GM18507 (cell line): ENCODE measurements around the gene APBB1IP.
A peak's percentile ranks its signal among the peaks of the same experiment; 100 is the strongest.
"Not testable (repeated sequence)": the region's sequence is repeated elsewhere in the genome, so short reads cannot be mapped to it uniquely, and the experiment has no call there.

Experiments used
- DNase-seq: peaks from one replicate; pipeline ENCODE4 v3.0.0; 2011; ENCODE audit warnings: low read depth; ENCODE audit not compliant: insufficient read length; ENCODE audit errors: extremely low spot score
- FAIRE-seq: peaks from 2 replicates; lab custom pipeline; 2011; peaks lifted over from hg19 to GRCh38; lab: Jason Lieb, UNC

Gene APBB1IP

GRCh38 chr10:26468700-26469099 lies 30.6 kb downstream of the APBB1IP start:
- DNase-seq (no peak), FAIRE-seq (peak; percentile 92)

GRCh38 chr10:26472492-26472778 lies 34.3 kb downstream of the APBB1IP start:
- no peak for DNase-seq

GRCh38 chr10:26474026-26474425 lies 35.9 kb downstream of the APBB1IP start:
- DNase-seq, result no peak
- FAIRE-seq, result no peak

More at GRCh38 chr10:26472492-26472778, 34.3 kb downstream of the APBB1IP start:
- no peak for FAIRE-seq

- not testable (repeated sequence) for DNase-seq
- FAIRE-seq, result peak; percentile 48
Observed at GRCh38 chr10:26474845-26475244, 36.7 kb downstream of the APBB1IP start.

GRCh38 chr10:26475386-26475785 lies 37.2 kb downstream of the APBB1IP start:
- FAIRE-seq (peak; percentile 49), DNase-seq (no peak)

GRCh38 chr10:26477501-26477900 lies 39.4 kb downstream of the APBB1IP start:
- DNase-seq, result no peak

GRCh38 chr10:26478061-26478460 lies 39.9 kb downstream of the APBB1IP start:
- DNase-seq (no peak), FAIRE-seq (no peak)

More at GRCh38 chr10:26477501-26477900, 39.4 kb downstream of the APBB1IP start:
- FAIRE-seq, result no peak

- peak; percentile 94 for FAIRE-seq
- no peak for DNase-seq
Observed at GRCh38 chr10:26479766-26480492, 41.8 kb downstream of the APBB1IP start.

GRCh38 chr10:26481315-26481692 lies 43.2 kb downstream of the APBB1IP start:
- DNase-seq (no peak), FAIRE-seq (no peak)

GRCh38 chr10:26481914-26482550 lies 43.9 kb downstream of the APBB1IP start:
- DNase-seq, result no peak
- FAIRE-seq, result peak; percentile 90

GRCh38 chr10:26483554-26483953 lies 45.4 kb downstream of the APBB1IP start:
- DNase-seq (no peak), FAIRE-seq (no peak)

GRCh38 chr10:26485150-26485941 lies 47.2 kb downstream of the APBB1IP start:
- no peak for DNase-seq
- FAIRE-seq, result peak; percentile 64

- no peak for DNase-seq
- no peak for FAIRE-seq
Observed at GRCh38 chr10:26486304-26486703, 48.2 kb downstream of the APBB1IP start.

- peak; percentile 95 for FAIRE-seq
Observed at GRCh38 chr10:26486990-26487850, 49.1 kb downstream of the APBB1IP start.

GRCh38 chr10:26488344-26488743 lies 50.2 kb downstream of the APBB1IP start:
- no peak for FAIRE-seq

More at GRCh38 chr10:26486990-26487850, 49.1 kb downstream of the APBB1IP start:
- DNase-seq, result no peak

GRCh38 chr10:26489081-26489480 lies 50.9 kb downstream of the APBB1IP start:
- no peak for FAIRE-seq

More at GRCh38 chr10:26488344-26488743, 50.2 kb downstream of the APBB1IP start:
- DNase-seq, result no peak

GRCh38 chr10:26490367-26490766 lies 52.2 kb downstream of the APBB1IP start:
- not testable (repeated sequence) for FAIRE-seq, DNase-seq

More at GRCh38 chr10:26489081-26489480, 50.9 kb downstream of the APBB1IP start:
- no peak for DNase-seq

- FAIRE-seq (no peak), DNase-seq (no peak)
Observed at GRCh38 chr10:26491276-26491675, 53.1 kb downstream of the APBB1IP start.

GRCh38 chr10:26491934-26492333 lies 53.8 kb downstream of the APBB1IP start:
- no peak for FAIRE-seq
- DNase-seq, result no peak
